Small intestine (tissue), 7 donors: ENCODE results near the gene RAB43. TPM values are rescaled to one million over a fixed set of nuclear protein-coding genes. Genes with fewer than 3 reads are reported as not detected.
"Not testable (repeated sequence)": the region's sequence is repeated elsewhere in the genome, so short reads cannot be mapped to it uniquely, and the experiment has no call there.

ENCODE experiments used
- DNase-seq, 2 donors: peaks; one replicate each; pipeline versions ENCODE4 v3.0.0 to v3.0.0-alpha.2; 2013
- FAIRE-seq: peaks from 2 replicates; lab custom pipeline; 2012; peaks lifted over from hg19 to GRCh38; lab: Jason Lieb, UNC
- H3K27ac ChIP-seq, 3 donors: one replicate each; pipeline ENCODE4 v1.5.1; 2013; ENCODE audit warnings: low read length in 2 of 3, mild to moderate bottlenecking in 2 of 3, control low read depth in 1 of 3, inconsistent platforms in 1 of 3, low read depth in 1 of 3, moderate library complexity in 1 of 3
- H3K27me3 ChIP-seq, 3 donors: one replicate each; pipeline ENCODE4 v1.6.1; 2013; ENCODE audit warnings: low read length in 3 of 3, inconsistent platforms in 1 of 3; ENCODE audit not compliant: control insufficient read depth in 3 of 3, insufficient read depth in 3 of 3
- H3K36me3 ChIP-seq, 3 donors: one replicate each; pipeline ENCODE4 v1.6.1; 2013; ENCODE audit warnings: low read length in 3 of 3, inconsistent platforms in 1 of 3, low read depth in 1 of 3, mild to moderate bottlenecking in 1 of 3, moderate library complexity in 1 of 3; ENCODE audit not compliant: control insufficient read depth in 3 of 3, insufficient read depth in 2 of 3
- H3K4me1 ChIP-seq, 3 donors: one replicate each; pipeline ENCODE4 v1.6.1; 2013; ENCODE audit warnings: low read length in 2 of 3, inconsistent platforms in 1 of 3, low read depth in 1 of 3, mild to moderate bottlenecking in 1 of 3, moderate library complexity in 1 of 3; ENCODE audit not compliant: control insufficient read depth in 3 of 3, insufficient read depth in 2 of 3
- H3K4me3 ChIP-seq, 3 donors: one replicate each; pipeline ENCODE4 v1.5.1; 2013; ENCODE audit warnings: low read length in 3 of 3, control low read depth in 1 of 3, inconsistent platforms in 1 of 3, low read depth in 1 of 3, mild to moderate bottlenecking in 1 of 3, moderate library complexity in 1 of 3
- H3K9me3 ChIP-seq, 2 donors: one replicate each; pipeline ENCODE4 v1.6.1; 2013; ENCODE audit warnings: low read depth in 1 of 2, low read length in 1 of 2; ENCODE audit not compliant: control insufficient read depth in 2 of 2, insufficient read depth in 1 of 2
- WGBS, 3 donors: extraction: QIAGEN DNeasy Blood & Tissue Kit; methylation state at CpG; one replicate each; pipeline ENCODE4 v1.1.7; 2013; 5-methylcytosine and 5-hydroxymethylcytosine counted together
- polyA plus RNA-seq, 4 donors: library from polyadenylated mRNA; stranded (reverse) in 3 of 4; unstranded in 1 of 4; fragments of 200-250 nt in 3 of 4; fragments of 120-200 nt in 1 of 4; gene quantifications; one replicate each; pipeline versions ENCODE4 v1.2.1 to v1.2.3, GENCODE V29; 2013
- donor health status: healthy with polysubstance abuse.
- donor health status: control.
- donor health status: control.
- donor health status: Bipolar disorder and iron deficiency.
- donor health status: healthy.

The RAB43 gene
- polyA plus RNA-seq, 4 donors = 3.4 to 15.0 (median 6.8) TPM

DNA sequence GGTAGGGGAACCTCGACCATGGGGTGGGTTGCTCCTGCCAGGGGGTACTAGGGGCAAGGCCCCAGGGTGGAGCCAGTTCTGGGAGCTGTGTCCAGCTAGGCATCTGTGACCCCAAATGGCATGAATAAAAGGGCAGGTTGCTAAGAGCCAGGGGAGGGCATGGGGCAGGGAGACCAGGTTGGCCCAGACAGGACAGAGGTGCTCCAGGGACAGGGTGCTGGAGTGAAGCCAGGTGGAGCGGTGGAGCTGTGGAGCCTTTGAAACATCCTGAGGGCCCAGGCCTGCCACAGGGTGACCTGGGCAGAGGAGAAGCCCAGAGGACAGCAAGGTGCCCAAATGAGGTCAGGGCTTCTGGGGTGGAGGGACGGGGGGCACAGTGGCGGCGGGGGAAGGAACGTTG lies 33.3 kb downstream of the RAB43 start:
- FAIRE-seq, H3K4me3 ChIP-seq, H3K9me3 ChIP-seq, H3K27me3 ChIP-seq, H3K4me1 ChIP-seq, DNase-seq, H3K27ac ChIP-seq: not testable (repeated sequence)
- peaks cover 2 to 17% (median 3%) of the 10 kb centered on the region in 3 donors for H3K36me3 ChIP-seq
- no CpG with 5 or more reads among the region's 6 CpGs for WGBS, 3 donors

DNA sequence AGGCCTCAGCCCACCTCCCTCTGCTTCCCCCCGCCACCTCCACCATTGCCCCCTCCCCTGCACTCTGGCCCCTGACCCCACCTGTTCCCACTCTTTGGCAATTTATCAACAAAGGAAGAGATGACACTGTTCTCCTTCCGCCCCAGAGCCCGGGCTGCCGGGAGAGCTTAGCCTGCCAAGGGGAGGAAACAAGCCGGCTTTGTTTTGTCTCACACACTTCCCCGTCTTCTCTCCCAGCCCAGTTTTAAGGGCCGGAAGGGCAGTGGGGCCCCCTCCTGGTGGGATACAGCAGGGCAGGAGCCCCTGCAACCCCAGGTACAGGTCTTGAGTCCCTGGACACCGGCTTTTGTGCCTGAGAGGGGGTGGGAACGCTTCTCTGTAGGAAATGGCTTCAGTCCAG lies 33.7 kb downstream of the RAB43 start:
- DNase-seq = peak; percentile 23 to 29
- H3K4me1 ChIP-seq, H3K9me3 ChIP-seq, H3K4me3 ChIP-seq, FAIRE-seq, H3K27me3 ChIP-seq, H3K27ac ChIP-seq: not testable (repeated sequence)
- WGBS, 3 donors = 0 to 19% (median 10%) methylated on average over 2 to 7 of the region's 9 CpGs
- H3K36me3 ChIP-seq = peaks cover 2 to 14% (median 3%) of the 10 kb centered on the region in 3 donors

DNA sequence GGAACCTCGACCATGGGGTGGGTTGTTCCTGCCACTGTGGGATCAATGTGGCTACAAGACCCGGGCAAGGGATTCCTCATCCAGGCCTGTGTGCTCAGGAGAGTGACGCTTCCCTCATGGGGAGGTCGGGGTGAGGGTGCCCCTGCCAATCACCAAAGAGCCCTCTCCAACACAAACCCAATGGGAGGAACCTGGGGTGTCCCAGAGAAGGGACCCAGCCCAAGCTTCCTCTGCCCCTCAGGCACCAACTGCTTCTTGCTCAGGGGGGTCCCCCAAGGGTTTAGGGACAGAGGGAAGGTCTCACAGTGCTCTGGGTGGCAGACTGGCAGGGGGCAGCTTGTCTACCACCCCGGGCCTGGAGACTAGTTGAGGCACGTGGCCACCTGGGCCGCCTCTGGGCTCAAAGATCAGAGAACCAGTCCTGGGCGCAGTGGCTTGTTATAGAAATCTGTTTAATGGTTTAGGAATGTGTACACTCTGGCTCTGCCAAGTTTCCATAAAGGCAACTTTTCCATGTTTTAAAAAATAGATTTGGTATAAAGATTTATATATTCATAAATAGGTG lies 34.4 kb downstream of the RAB43 start:
- no peak overlapping the region for H3K4me3 ChIP-seq
- H3K4me1 ChIP-seq = no peaks in the 10 kb centered on the region
- DNase-seq (no peak), FAIRE-seq (peak; percentile 44)
- 57 to 63% (median 61%) methylated on average over 6 to 8 of the region's 8 CpGs for WGBS, 3 donors
- H3K9me3 ChIP-seq = no peaks in the 10 kb centered on the region
- H3K27me3 ChIP-seq = no peaks in the 10 kb centered on the region
- H3K36me3 ChIP-seq = peaks cover 2 to 8% (median 2%) of the 10 kb centered on the region in 3 donors
- H3K27ac ChIP-seq = peak overlapping the region in 2 of 3 donors; percentile 50 to 75

DNA sequence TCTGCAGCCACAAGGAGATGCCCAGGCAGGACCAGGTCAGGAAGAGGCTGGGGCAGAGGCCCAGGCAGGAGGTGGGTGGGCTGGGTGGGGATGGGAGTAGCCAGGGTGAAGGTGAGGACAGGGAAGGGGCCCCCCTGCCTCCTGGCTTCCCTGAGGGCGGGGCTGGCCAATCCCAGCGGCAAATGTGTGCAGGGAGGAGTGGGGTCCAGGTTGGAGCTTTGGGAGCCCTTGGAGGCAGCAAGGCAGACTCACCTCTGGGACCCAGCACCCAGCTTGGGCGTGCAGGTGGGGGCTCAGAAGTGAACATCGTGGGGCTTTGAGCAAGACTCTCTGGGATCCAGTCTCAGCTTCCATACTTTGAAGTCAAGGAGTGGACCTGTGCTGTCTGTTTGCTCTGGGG lies 35.8 kb downstream of the RAB43 start:
- Histone ChIP-seq H3K36me3 (no peaks in the 10 kb centered on the region), H3K27ac (no peak overlapping the region), H3K4me3 (no peak overlapping the region), H3K27me3 (no peaks in the 10 kb centered on the region), H3K4me1 (no peaks in the 10 kb centered on the region), H3K9me3 (no peaks in the 10 kb centered on the region)
- DNase-seq (no peak), FAIRE-seq (no peak)
- 72 to 90% (median 87%) methylated on average over 4 of the region's 4 CpGs for WGBS, 3 donors

DNA sequence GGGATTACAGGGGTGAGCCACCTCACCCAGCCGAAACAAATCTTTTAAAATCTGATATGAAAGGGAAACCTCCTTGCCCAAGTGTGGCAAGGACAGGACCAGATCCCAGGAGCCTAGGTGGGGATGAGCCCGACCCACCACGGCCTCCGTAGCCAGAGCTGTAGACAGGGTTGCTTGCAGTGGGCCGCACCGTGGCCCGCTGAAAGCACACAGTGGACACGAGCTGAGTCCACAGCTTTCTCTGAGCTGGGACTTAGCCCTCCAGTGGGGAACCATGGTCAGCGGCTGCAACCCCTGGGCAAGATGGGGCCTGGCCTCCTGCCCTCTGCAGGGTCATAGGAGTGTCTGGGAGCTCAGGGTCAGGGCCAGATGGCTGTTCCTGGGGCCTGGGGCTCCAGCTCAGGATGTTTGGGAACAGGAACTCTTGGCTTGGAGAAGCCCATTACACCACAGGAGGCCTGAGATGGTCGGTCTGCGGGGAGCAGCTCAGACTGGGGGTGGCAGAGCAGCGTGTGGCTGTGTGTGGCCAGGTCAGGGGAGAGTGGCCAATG lies 36.4 kb downstream of the RAB43 start:
- H3K4me1 ChIP-seq = no peaks in the 10 kb centered on the region
- no peak for DNase-seq
- no peaks in the 10 kb centered on the region for H3K27me3 ChIP-seq
- no peaks in the 10 kb centered on the region for H3K9me3 ChIP-seq
- 91 to 95% (median 95%) methylated on average over 11 to 12 of the region's 12 CpGs for WGBS, 3 donors
- H3K36me3 ChIP-seq = no peaks in the 10 kb centered on the region
- FAIRE-seq = no peak
- no peak overlapping the region for H3K4me3 ChIP-seq
- H3K27ac ChIP-seq = no peak overlapping the region

DNA sequence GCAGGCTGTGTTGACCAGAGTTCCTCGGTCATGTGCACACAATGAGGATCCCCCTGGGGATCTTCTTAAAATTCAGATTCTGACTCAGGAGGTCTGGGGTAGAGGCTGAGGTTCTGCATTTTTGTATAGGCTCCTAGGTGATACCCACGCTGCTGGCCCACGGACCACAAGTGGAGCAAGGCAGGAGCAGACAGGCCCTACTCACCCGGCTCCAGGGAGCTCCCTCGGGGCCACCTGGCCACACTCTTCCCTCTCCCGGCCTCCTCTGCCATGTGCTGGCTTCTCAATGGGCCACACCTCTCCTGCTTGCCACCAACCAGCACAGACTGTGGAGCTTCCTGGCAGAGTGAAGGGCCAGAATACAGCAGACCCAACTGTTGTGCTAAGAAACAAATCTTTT lies 37.1 kb downstream of the RAB43 start:
- FAIRE-seq (no peak), DNase-seq (no peak)
- Histone ChIP-seq H3K4me1 (no peaks in the 10 kb centered on the region), H3K4me3 (no peak overlapping the region), H3K36me3 (no peaks in the 10 kb centered on the region), H3K27ac (no peak overlapping the region), H3K27me3 (no peaks in the 10 kb centered on the region), H3K9me3 (no peaks in the 10 kb centered on the region)
- 67 to 79% (median 76%) methylated on average over 6 of the region's 6 CpGs for WGBS, 3 donors

DNA sequence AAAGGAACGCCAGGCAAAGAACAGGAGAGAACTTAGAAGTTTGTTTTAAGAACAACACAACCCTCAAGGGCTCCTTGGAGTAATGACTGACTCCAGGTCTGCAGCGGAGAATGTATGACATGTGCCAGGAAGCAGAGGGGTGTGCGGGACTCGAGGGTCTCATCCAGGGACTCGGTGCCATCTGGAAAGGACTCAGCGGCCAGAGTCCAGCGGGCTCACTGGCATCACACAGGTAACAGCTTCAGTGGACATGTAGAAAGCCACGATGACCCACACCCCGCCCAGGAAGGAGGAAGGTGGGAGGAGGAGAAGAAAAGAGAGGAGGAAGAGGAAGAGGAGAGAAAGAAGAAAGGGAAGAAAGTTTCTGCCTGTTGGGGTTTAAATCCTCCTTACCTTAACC lies 39.6 kb downstream of the RAB43 start:
- H3K36me3 ChIP-seq = no peaks in the 10 kb centered on the region
- no peak overlapping the region for H3K27ac ChIP-seq
- no peaks in the 10 kb centered on the region for H3K9me3 ChIP-seq
- FAIRE-seq = no peak
- no peak overlapping the region for H3K4me3 ChIP-seq
- WGBS, 3 donors = 70 to 73% (median 72%) methylated on average over 9 of the region's 9 CpGs
- H3K27me3 ChIP-seq = no peaks in the 10 kb centered on the region
- DNase-seq = no peak
- no peaks in the 10 kb centered on the region for H3K4me1 ChIP-seq

DNA sequence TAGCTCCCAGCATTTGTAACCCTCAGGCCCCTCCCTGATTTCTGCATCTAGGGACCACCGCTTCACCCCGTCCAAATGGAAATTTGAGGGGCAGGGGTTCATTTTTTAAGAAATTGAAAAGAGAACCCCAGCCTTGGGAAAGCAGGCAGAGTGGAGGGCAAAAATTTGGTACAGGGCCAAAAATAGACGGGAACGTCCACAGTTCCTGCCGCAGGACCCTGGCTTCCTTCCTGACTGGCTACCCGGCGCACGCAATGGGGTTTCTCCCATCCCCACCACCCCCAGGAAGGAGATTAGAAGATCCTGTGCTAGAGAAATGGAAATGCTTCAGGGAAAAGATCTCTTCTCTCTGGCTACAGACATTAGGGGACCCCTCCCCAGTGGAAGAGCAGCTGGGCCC lies 40.1 kb downstream of the RAB43 start:
- FAIRE-seq = no peak
- WGBS, 3 donors = 68 to 84% (median 74%) methylated on average over 8 of the region's 8 CpGs

DNA sequence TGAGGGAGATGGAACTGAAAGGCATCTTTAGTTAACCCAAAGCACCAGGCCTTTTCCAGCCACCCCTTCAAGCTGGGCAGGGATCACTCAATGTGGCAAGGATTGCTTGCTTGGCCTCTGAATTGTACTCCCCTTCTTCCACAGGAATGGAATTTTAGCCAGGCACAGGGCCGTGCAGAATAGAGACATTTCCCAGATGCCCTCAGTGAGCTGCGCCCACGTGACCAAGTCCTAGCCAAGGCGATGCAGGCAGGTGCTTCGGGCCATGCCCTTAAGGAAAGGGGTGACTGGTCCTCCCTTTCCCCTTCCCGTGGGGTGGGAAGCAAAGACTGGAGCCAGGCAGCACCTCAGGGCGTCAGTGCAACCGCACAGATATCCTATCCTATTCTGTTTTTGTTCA lies 43.1 kb downstream of the RAB43 start:
- Histone ChIP-seq H3K36me3 (no peaks in the 10 kb centered on the region), H3K27me3 (no peaks in the 10 kb centered on the region), H3K9me3 (no peaks in the 10 kb centered on the region), H3K27ac (no peak overlapping the region), H3K4me1 (no peaks in the 10 kb centered on the region), H3K4me3 (no peak overlapping the region)
- 67 to 88% (median 88%) methylated on average over 8 of the region's 8 CpGs for WGBS, 3 donors
- FAIRE-seq (no peak), DNase-seq (no peak)

More for the DNA sequence above, 40.1 kb downstream of the RAB43 start:
- Histone ChIP-seq H3K4me1 (no peaks in the 10 kb centered on the region), H3K4me3 (no peak overlapping the region), H3K27ac (no peak overlapping the region), H3K9me3 (no peaks in the 10 kb centered on the region), H3K27me3 (no peaks in the 10 kb centered on the region), H3K36me3 (no peaks in the 10 kb centered on the region)
- no peak for DNase-seq
